Measurements from ENCODE around the gene DEXI.

DEXI gene

GRCh38 chr16:10978871-10979446 is 36.7 kb upstream of the DEXI start:
- TF ChIP-seq CTCF (conservative IDR thresholded peaks at IDR 0.05; ENCODE audit: low read length), result no peak
- H3K4me3 ChIP-seq (ENCODE audit: low read length), result no peak overlapping the region
- no peak for DNase-seq (ENCODE audit: low read depth)

GRCh38 chr16:10978124-10978523 is 35.9 kb upstream of the DEXI start:
- DNase-seq (ENCODE audit: low read depth), result no peak
- no peak for TF ChIP-seq CTCF (conservative IDR thresholded peaks at IDR 0.05; ENCODE audit: low read length)
- no peak overlapping the region for H3K4me3 ChIP-seq (ENCODE audit: low read length)

- no peak for TF ChIP-seq CTCF (conservative IDR thresholded peaks at IDR 0.05; ENCODE audit: low read length)
- no peak overlapping the region for H3K4me3 ChIP-seq (ENCODE audit: low read length)
- no peak for DNase-seq (ENCODE audit: low read depth)
Measured at GRCh38 chr16:10976634-10977033, 34.4 kb upstream of the DEXI start.

GRCh38 chr16:10972819-10973464 is 30.7 kb upstream of the DEXI start:
- DNase-seq (ENCODE audit: low read depth), result no peak
- no peak overlapping the region for H3K4me3 ChIP-seq (ENCODE audit: low read length)
- TF ChIP-seq CTCF (conservative IDR thresholded peaks at IDR 0.05; ENCODE audit: low read length), result no peak

- no peak overlapping the region for H3K4me3 ChIP-seq (ENCODE audit: low read length)
- TF ChIP-seq CTCF (conservative IDR thresholded peaks at IDR 0.05; ENCODE audit: low read length), result no peak
- no peak for DNase-seq (ENCODE audit: low read depth)
Measured at GRCh38 chr16:10972108-10972818, 30.0 kb upstream of the DEXI start.

GRCh38 chr16:10971560-10971961 is 29.3 kb upstream of the DEXI start:
- DNase-seq (ENCODE audit: low read depth), result peak; percentile 95
- H3K4me3 ChIP-seq (ENCODE audit: low read length), result no peak overlapping the region
- TF ChIP-seq CTCF (conservative IDR thresholded peaks at IDR 0.05; ENCODE audit: low read length), result peak; percentile 76

GRCh38 chr16:10970065-10970464 is 27.8 kb upstream of the DEXI start:
- H3K4me3 ChIP-seq (ENCODE audit: low read length), result no peak overlapping the region
- TF ChIP-seq CTCF (conservative IDR thresholded peaks at IDR 0.05; ENCODE audit: low read length), result no peak
- no peak for DNase-seq (ENCODE audit: low read depth)
